Hepatocyte (in vitro differentiated cells): ENCODE measurements around the gene AFF2.

ENCODE experiments used
- EZH2 ChIP-seq: fragments of 200-600 bp; sonication (generic); IDR thresholded peaks from 2 replicates; pipeline ENCODE4 v1.6.1; 2016; ENCODE audit warnings: antibody characterized with exemption, mild to moderate bottlenecking, borderline replicate concordance
- EZH2phosphoT487 ChIP-seq: fragments of 200-600 bp; sonication (generic); IDR thresholded peaks from one replicate; pipeline ENCODE4 v1.6.1; 2018; ENCODE audit warnings: antibody characterized with exemption, mild to moderate bottlenecking, low read depth, moderate library complexity; ENCODE audit not compliant: unreplicated experiment, severe bottlenecking
- TF ChIP-seq, protein P1 (sequence below): fragments of 200-600 bp; sonication (generic); IDR thresholded peaks from 2 replicates; pipeline ENCODE4 v1.5.1; 2016; ENCODE audit warnings: antibody characterized with exemption, mild to moderate bottlenecking; ENCODE audit not compliant: poor library complexity

DNA sequence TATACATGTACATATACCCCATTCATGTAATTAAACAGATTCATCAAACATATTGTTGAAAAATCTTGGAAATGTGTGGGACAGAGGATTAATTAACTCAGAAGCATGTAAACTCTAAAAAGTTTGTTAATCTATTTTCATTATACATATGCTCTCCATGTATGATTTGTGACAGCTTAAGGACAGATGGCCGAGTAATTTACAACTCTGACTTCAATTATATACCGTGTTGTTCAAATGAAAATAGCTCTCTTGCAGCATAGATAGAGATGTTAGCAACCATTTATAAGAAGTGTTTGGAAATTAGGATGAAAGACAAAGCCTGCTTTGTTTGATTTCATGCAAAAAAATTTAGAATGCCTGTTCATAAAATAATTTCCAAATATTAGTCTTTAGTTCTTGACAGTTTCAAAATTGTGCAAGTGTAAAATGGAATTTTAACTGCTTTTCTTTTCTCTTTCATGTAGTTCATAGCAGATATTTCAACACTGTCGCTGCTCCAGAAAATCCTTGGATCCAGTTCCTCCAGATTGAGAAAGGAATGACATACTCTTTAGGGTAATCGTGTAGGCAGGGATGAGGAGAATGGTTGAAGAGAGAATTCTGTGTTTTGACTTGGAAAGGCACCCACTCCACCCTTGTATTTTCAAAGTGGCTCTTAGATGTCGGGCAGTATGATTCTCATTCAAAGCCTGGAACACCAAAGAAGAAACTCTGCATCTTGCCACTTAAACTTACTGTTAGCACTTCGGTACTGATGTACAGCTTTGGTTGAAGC lies 23.1 kb downstream of the AFF2 start:
- TF ChIP-seq, protein P1, sequence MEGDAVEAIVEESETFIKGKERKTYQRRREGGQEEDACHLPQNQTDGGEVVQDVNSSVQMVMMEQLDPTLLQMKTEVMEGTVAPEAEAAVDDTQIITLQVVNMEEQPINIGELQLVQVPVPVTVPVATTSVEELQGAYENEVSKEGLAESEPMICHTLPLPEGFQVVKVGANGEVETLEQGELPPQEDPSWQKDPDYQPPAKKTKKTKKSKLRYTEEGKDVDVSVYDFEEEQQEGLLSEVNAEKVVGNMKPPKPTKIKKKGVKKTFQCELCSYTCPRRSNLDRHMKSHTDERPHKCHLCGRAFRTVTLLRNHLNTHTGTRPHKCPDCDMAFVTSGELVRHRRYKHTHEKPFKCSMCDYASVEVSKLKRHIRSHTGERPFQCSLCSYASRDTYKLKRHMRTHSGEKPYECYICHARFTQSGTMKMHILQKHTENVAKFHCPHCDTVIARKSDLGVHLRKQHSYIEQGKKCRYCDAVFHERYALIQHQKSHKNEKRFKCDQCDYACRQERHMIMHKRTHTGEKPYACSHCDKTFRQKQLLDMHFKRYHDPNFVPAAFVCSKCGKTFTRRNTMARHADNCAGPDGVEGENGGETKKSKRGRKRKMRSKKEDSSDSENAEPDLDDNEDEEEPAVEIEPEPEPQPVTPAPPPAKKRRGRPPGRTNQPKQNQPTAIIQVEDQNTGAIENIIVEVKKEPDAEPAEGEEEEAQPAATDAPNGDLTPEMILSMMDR, result no peak
- TF ChIP-seq EZH2, result no peak
- no peak for TF ChIP-seq EZH2phosphoT487
